HG03520 (cell line): ENCODE measurements around the gene MIP.
"Not testable (repeated sequence)": the region's sequence is repeated elsewhere in the genome, so short reads cannot be mapped to it uniquely, and the experiment has no call there.

Experiments
- ATAC-seq: cut with Tn5 transposase; IDR thresholded peaks from one replicate; pipeline ENCODE4 v1.9.1; 2021; ENCODE audit warnings: mild to moderate bottlenecking, moderate library complexity; ENCODE audit not compliant: unreplicated experiment

The MIP gene

GRCh38 chr12:56411781-56412639 lies 42.4 kb downstream of the MIP start:
- ATAC-seq = no peak

DNA sequence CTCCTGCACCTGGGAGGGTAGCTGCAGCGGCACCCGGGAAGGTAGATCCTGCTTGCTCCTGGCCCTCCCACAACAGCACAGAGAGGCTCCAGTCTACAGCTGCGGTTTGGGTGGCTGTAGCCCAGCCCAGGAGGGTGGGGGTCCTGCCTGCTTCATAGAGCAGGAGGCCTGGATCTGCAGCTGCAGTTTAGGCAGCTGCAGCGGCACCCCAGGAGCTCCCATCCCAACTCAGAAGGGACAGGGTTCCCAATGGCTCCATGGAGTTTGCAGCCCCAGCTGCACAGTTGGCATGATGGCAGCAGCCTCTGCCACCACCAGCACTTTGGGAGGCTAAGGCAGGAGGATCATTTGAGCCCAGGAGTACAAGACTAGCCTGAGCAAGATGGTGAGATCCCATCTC lies 43.7 kb downstream of the MIP start:
- no peak for ATAC-seq

DNA sequence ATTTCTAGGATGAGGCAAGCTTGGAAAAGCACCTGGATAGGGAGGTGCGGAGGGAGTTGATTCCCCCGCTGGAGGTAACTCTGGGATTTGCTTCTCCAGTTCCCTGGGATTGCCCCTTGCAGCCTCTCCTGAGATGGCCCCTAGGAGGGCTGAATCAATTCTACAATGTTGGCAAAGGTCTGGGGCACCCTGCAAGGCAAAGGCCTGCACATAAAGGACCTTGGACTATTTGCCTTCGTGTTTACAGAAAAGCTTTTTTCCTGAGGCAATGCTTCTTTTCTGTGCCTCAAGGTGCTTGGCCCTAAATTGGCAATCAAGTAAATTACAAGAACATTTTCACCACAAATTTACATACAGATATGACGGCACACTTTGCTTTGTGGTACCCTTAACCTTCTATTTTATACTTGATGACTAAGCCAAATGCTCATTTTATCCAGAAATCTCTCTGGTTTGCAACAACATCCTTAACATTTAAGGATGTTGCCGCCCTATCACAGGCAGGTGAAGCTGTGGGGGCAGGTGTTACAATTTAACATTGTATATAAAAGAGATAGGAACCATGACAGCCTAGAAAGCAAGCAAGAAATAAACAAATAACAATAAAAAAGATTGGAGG lies 45.5 kb downstream of the MIP start:
- no peak for ATAC-seq

DNA sequence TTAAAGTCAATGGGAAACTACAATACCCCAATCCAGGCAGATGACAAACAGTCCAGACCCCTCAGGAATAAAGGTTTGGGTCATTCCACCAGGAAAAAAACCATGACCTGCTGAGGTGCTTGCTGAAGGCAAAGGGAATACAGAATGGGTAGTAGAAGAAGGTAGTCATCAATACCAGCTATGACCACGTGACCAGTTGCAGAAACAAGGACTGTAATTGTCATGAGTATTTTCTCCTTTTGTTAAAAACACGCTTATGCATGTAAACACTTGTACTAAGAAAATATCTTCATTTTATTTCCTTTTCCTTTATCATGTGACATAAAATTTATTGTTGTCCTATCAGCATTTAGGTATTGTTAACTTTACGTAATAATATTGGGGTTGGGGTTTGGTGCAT lies 50.2 kb downstream of the MIP start:
- ATAC-seq = not testable (repeated sequence)

DNA sequence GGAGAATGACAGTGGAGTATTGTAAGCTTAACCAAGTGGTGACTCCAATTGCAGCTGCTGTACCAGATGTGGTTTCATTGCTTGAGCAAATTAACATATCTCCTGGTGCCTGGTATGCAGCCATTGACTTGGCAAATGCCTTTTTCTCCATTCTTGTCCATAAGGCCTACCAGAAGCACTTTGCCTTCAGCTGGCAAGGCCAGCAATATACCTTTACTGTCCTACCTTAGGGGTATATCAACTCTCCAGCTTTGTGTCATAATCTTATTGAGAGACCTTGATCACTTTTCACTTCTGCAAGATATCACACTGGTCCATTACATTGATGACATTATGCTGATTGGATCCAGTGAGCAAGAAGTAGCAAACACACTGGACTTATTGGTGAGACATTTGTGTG lies 52.8 kb downstream of the MIP start:
- ATAC-seq = not testable (repeated sequence)

GRCh38 chr12:56401125-56401524 lies 53.3 kb downstream of the MIP start:
- ATAC-seq = not testable (repeated sequence)
